ENCODE results near the gene KSR2. TPM values are rescaled to one million over a fixed set of nuclear protein-coding genes. Genes with fewer than 3 reads are reported as not detected.
A peak's percentile ranks its signal among the peaks of the same experiment; 100 is the strongest.

The KSR2 gene
- total RNA-seq, 1 donor from 2014 or later, result 0.25 TPM

GRCh38 chr12:117963836-117964235 is 5.0 kb downstream of the KSR2 start:
- intact Hi-C loops (cut with DNase I), result no loop called here
- no peaks in the 10 kb centered on the region for H3K4me1 ChIP-seq
- H3K36me3 ChIP-seq, result no peaks in the 10 kb centered on the region
- TF ChIP-seq POLR2AphosphoS5 (IDR thresholded peaks at IDR 0.05; ENCODE audit: insufficient read depth in 1 of 2, low read depth in 1 of 2) (no peak), POLR2A (IDR thresholded peaks at IDR 0.05) (no peak)
- TF ChIP-seq, protein P1, sequence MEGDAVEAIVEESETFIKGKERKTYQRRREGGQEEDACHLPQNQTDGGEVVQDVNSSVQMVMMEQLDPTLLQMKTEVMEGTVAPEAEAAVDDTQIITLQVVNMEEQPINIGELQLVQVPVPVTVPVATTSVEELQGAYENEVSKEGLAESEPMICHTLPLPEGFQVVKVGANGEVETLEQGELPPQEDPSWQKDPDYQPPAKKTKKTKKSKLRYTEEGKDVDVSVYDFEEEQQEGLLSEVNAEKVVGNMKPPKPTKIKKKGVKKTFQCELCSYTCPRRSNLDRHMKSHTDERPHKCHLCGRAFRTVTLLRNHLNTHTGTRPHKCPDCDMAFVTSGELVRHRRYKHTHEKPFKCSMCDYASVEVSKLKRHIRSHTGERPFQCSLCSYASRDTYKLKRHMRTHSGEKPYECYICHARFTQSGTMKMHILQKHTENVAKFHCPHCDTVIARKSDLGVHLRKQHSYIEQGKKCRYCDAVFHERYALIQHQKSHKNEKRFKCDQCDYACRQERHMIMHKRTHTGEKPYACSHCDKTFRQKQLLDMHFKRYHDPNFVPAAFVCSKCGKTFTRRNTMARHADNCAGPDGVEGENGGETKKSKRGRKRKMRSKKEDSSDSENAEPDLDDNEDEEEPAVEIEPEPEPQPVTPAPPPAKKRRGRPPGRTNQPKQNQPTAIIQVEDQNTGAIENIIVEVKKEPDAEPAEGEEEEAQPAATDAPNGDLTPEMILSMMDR (IDR thresholded peaks at IDR 0.05), result no peak
- H3K27me3 ChIP-seq, result no peaks in the 10 kb centered on the region
- no peak overlapping the region for H3K27ac ChIP-seq
- no peak overlapping the region for H3K4me3 ChIP-seq
- H3K9me3 ChIP-seq, result no peaks in the 10 kb centered on the region
- peak in 1 of 2 donors; percentile 64 for DNase-seq (ENCODE audit: extremely low spot score in 2 of 2)

DNA sequence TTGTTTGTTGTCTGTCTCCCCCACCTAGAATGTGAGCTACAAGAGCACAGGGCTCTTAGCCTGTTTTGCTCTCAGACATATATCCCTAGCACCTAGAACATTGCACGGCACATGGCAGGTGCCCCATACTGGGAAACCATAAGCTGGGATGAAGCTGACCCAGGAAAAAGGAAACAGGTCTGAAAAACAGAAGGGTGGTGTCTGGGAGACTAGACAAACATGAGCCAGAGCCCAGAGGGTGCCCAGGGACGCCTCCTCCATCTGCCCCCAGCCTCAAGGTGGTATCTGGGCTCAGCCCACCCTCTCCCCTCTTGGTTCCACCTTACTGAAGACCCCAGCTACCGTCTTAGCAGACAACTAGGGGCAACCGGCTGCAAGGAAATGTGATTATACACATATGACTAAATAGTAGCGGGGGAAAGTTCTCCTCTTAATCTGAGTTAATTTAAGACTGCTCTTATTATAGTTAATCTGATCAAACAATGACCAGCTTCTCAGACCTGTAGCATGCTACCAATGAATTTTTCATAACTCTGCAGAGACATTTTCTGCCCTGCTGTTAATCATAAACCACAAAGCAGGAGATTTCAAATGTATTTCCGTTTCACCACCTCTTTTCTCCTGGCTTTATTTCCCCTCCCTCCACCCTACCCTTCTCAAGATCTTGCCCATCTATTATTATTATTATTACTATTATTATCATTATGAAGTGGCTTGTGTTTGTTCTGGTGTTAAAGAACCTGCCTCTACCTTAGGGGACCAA is 31.9 kb downstream of the KSR2 start:
- H3K36me3 ChIP-seq, result no peaks in the 10 kb centered on the region
- no peaks in the 10 kb centered on the region for H3K4me1 ChIP-seq
- TF ChIP-seq, protein P1 (IDR thresholded peaks at IDR 0.05), result no peak
- no peak for TF ChIP-seq POLR2A (IDR thresholded peaks at IDR 0.05)
- TF ChIP-seq POLR2AphosphoS5 (IDR thresholded peaks at IDR 0.05; ENCODE audit: insufficient read depth in 1 of 2, low read depth in 1 of 2), result no peak
- H3K4me3 ChIP-seq, result no peak overlapping the region
- H3K27me3 ChIP-seq, result no peaks in the 10 kb centered on the region
- DNase-seq (ENCODE audit: extremely low spot score in 2 of 2), result no peak
- no peaks in the 10 kb centered on the region for H3K9me3 ChIP-seq
- no peak overlapping the region for H3K27ac ChIP-seq
- intact Hi-C loops (cut with DNase I), result no loop called here

- Histone ChIP-seq H3K4me1 (no peaks in the 10 kb centered on the region), H3K27ac (no peak overlapping the region), H3K27me3 (no peaks in the 10 kb centered on the region), H3K9me3 (no peaks in the 10 kb centered on the region), H3K4me3 (no peak overlapping the region), H3K36me3 (no peaks in the 10 kb centered on the region)
- no peak for DNase-seq (ENCODE audit: extremely low spot score in 2 of 2)
- intact Hi-C loops (cut with DNase I), result no loop called here
- TF ChIP-seq POLR2A (IDR thresholded peaks at IDR 0.05) (no peak), POLR2AphosphoS5 (IDR thresholded peaks at IDR 0.05; ENCODE audit: insufficient read depth in 1 of 2, low read depth in 1 of 2) (no peak)
- TF ChIP-seq, protein P1 (IDR thresholded peaks at IDR 0.05), result no peak
Measured at GRCh38 chr12:117933545-117933944, 35.2 kb downstream of the KSR2 start.

- Histone ChIP-seq H3K27ac (no peak overlapping the region), H3K36me3 (no peaks in the 10 kb centered on the region), H3K27me3 (no peaks in the 10 kb centered on the region), H3K4me3 (no peak overlapping the region), H3K4me1 (no peaks in the 10 kb centered on the region), H3K9me3 (no peaks in the 10 kb centered on the region)
- intact Hi-C loops (cut with DNase I), result no loop called here
- DNase-seq (ENCODE audit: extremely low spot score in 2 of 2), result no peak
- no peak for TF ChIP-seq POLR2A (IDR thresholded peaks at IDR 0.05)
- no peak for TF ChIP-seq POLR2AphosphoS5 (IDR thresholded peaks at IDR 0.05; ENCODE audit: insufficient read depth in 1 of 2, low read depth in 1 of 2)
- TF ChIP-seq, protein P1 (IDR thresholded peaks at IDR 0.05), result no peak
Measured at GRCh38 chr12:117926391-117926899, 42.3 kb downstream of the KSR2 start.
